Activated CD4-positive, alpha-beta memory T cell treated with anti-CD3 and anti-CD28 coated beads, Interleukin-2, amount 10 ng/mL, durations not matched to agents 7 days and 5 days (primary cell): ENCODE results near the gene ZBTB5. TPM values are rescaled to one million over a fixed set of nuclear protein-coding genes. Genes with fewer than 3 reads are reported as not detected.
"Not testable (repeated sequence)": the region's sequence is repeated elsewhere in the genome, so short reads cannot be mapped to it uniquely, and the experiment has no call there.

Source experiments
- CTCF ChIA-PET: fragments of 350-600 bp; sonication (Branson Sonifier 250); formaldehyde crosslinking; loops from one replicate; lab custom pipeline; 2021; ENCODE audit warnings: antibody characterized with exemption, inconsistent platforms; lab: Charles Lee
- POLR2A ChIA-PET: fragments of 350-600 bp; sonication (Branson Sonifier 250); formaldehyde crosslinking; loops from one replicate; lab custom pipeline; 2021; ENCODE audit warnings: antibody characterized with exemption; lab: Charles Lee
- DNase-seq: peaks from one replicate; pipeline ENCODE4 v3.0.0-alpha.2; 2020
- H3K27ac Mint-ChIP-seq: one replicate; pipeline ENCODE4 v1.8.0; 2021; ENCODE audit warnings: mild to moderate bottlenecking, mixed read lengths
- H3K27me3 Mint-ChIP-seq: one replicate; pipeline ENCODE4 v1.8.0; 2021; ENCODE audit warnings: mixed read lengths
- H3K36me3 Mint-ChIP-seq: one replicate; pipeline ENCODE4 v1.8.0; 2021; ENCODE audit warnings: low read depth, mixed read lengths
- H3K4me1 Mint-ChIP-seq: one replicate; pipeline ENCODE4 v1.8.0; 2021; ENCODE audit warnings: mixed read lengths
- H3K4me3 Mint-ChIP-seq: one replicate; pipeline ENCODE4 v1.8.0; 2021; ENCODE audit warnings: mild to moderate bottlenecking, mixed read lengths
- H3K9me3 Mint-ChIP-seq: one replicate; pipeline ENCODE4 v1.8.0; 2021; ENCODE audit warnings: mixed read lengths
- total RNA-seq, 2 experiments: library from RNA; stranded (reverse); gene quantifications; one replicate each; pipeline ENCODE4 v1.2.3, GENCODE V29; 2021

ZBTB5 gene
- total RNA-seq, 2 experiments from 2014 or later, result 10.5 to 10.6 TPM

GRCh38 chr9:37485389-37486255 is 20.4 kb upstream of the ZBTB5 start, which contains the start of gene POLR1E:
TSS of gene POLR1E (plus strand) at chr9:37485948. CDS start at chr9:37486048, 100 bp downstream.
- H3K27ac Mint-ChIP-seq, result peak within 1 kb of the TSS; percentile 93
- no peaks in the 10 kb centered on the region for H3K9me3 Mint-ChIP-seq
- ChIA-PET CTCF (interaction anchor here (1.4 to 2.5 kb wide), 2 partner anchors 12 to 107 kb away, joined by 6 read pairs; partner anchors contain the start of gene TOMM5), POLR2A (interaction anchor here (0.6 to 5.7 kb wide), 26 partner anchors 10 to 998 kb away, joined by 3 to 75 read pairs (median 4); partner anchors contain the start of genes EXOSC3, FBXO10, GRHPR and SLC25A51)
- peaks cover 7% of the 10 kb centered on the region for H3K27me3 Mint-ChIP-seq
- H3K4me1 Mint-ChIP-seq, result peaks cover 42% of the 10 kb centered on the region
- peaks cover 30% of the 10 kb centered on the region for H3K36me3 Mint-ChIP-seq
- H3K4me3 Mint-ChIP-seq, result peak within 1 kb of the TSS; percentile 99
- peak; percentile 97 for DNase-seq

GRCh38 chr9:37480759-37481158 is 15.5 kb upstream of the ZBTB5 start:
- DNase-seq, result no peak
- H3K27me3 Mint-ChIP-seq, result peaks cover 39% of the 10 kb centered on the region
- peaks cover under 1% of the 10 kb centered on the region for H3K36me3 Mint-ChIP-seq
- no peaks in the 10 kb centered on the region for H3K9me3 Mint-ChIP-seq
- ChIA-PET POLR2A (interaction anchor here (0.6 to 1.3 kb wide), 2 partner anchors 18 to 111 kb away, joined by 3 read pairs; partner anchors contain the start of gene TOMM5), CTCF (interaction anchor here (0.6 to 1.5 kb wide), 7 partner anchors 31 to 339 kb away, joined by 3 to 5 read pairs (median 3); partner anchors contain the start of gene TOMM5)
- H3K4me3 Mint-ChIP-seq, result no peak overlapping the region
- peaks cover 12% of the 10 kb centered on the region for H3K4me1 Mint-ChIP-seq
- H3K27ac Mint-ChIP-seq, result no peak overlapping the region

GRCh38 chr9:37477987-37478619 is 12.9 kb upstream of the ZBTB5 start:
- H3K27ac Mint-ChIP-seq, H3K9me3 Mint-ChIP-seq, POLR2A ChIA-PET, DNase-seq, H3K4me3 Mint-ChIP-seq, CTCF ChIA-PET, H3K4me1 Mint-ChIP-seq, H3K36me3 Mint-ChIP-seq: not testable (repeated sequence)
- H3K27me3 Mint-ChIP-seq, result peaks cover 39% of the 10 kb centered on the region

GRCh38 chr9:37477443-37477842 is 12.2 kb upstream of the ZBTB5 start:
- H3K9me3 Mint-ChIP-seq, H3K27ac Mint-ChIP-seq, POLR2A ChIA-PET, CTCF ChIA-PET, H3K4me1 Mint-ChIP-seq, H3K4me3 Mint-ChIP-seq, H3K36me3 Mint-ChIP-seq, DNase-seq: not testable (repeated sequence)
- H3K27me3 Mint-ChIP-seq, result peaks cover 39% of the 10 kb centered on the region

- Mint-ChIP-seq H3K9me3 (peaks cover 8% of the 10 kb centered on the region), H3K27ac (no peak overlapping the region), H3K27me3 (peaks cover 38% of the 10 kb centered on the region), H3K4me3 (no peak overlapping the region), H3K4me1 (peaks cover 10% of the 10 kb centered on the region), H3K36me3 (no peaks in the 10 kb centered on the region)
- ChIA-PET CTCF (no interaction called here), POLR2A (no interaction called here)
- no peak for DNase-seq
Measured at GRCh38 chr9:37476930-37477329, 11.7 kb upstream of the ZBTB5 start.

GRCh38 chr9:37474438-37474837 is 9.2 kb upstream of the ZBTB5 start:
- H3K27ac Mint-ChIP-seq, result no peak overlapping the region
- H3K4me1 Mint-ChIP-seq, result peaks cover 8% of the 10 kb centered on the region
- peaks cover 8% of the 10 kb centered on the region for H3K9me3 Mint-ChIP-seq
- H3K27me3 Mint-ChIP-seq, result peaks cover 25% of the 10 kb centered on the region
- ChIA-PET POLR2A (interaction anchor here (1.1 kb wide), 1 partner anchor 117 kb away, joined by 4 read pairs; no protein-coding TSS in a partner anchor), CTCF (interaction anchor here (0.9 kb wide), 1 partner anchor 105 kb away, joined by 3 read pairs; no protein-coding TSS in a partner anchor)
- no peaks in the 10 kb centered on the region for H3K36me3 Mint-ChIP-seq
- no peak overlapping the region for H3K4me3 Mint-ChIP-seq
- no peak for DNase-seq

- H3K9me3 Mint-ChIP-seq, POLR2A ChIA-PET, H3K4me3 Mint-ChIP-seq, DNase-seq, H3K36me3 Mint-ChIP-seq, H3K27ac Mint-ChIP-seq, CTCF ChIA-PET, H3K4me1 Mint-ChIP-seq: not testable (repeated sequence)
- peaks cover 22% of the 10 kb centered on the region for H3K27me3 Mint-ChIP-seq
Measured at GRCh38 chr9:37473982-37474381, 8.7 kb upstream of the ZBTB5 start.

- no peak overlapping the region for H3K27ac Mint-ChIP-seq
- peaks cover 5% of the 10 kb centered on the region for H3K27me3 Mint-ChIP-seq
- CTCF ChIA-PET, result interaction anchor here (1.2 kb wide), 1 partner anchor 10 kb away, joined by 3 read pairs; no protein-coding TSS in a partner anchor
- H3K4me3 Mint-ChIP-seq, result peak overlapping the region; percentile 57
- no peaks in the 10 kb centered on the region for H3K36me3 Mint-ChIP-seq
- DNase-seq, result no peak
- POLR2A ChIA-PET, result no interaction called here
- H3K9me3 Mint-ChIP-seq, result peaks cover 8% of the 10 kb centered on the region
- H3K4me1 Mint-ChIP-seq, result peaks cover 8% of the 10 kb centered on the region
Measured at GRCh38 chr9:37471942-37472684, 6.9 kb upstream of the ZBTB5 start.

GRCh38 chr9:37468620-37469019 is 3.4 kb upstream of the ZBTB5 start:
- Mint-ChIP-seq H3K27ac (no peak overlapping the region), H3K9me3 (peaks cover 2% of the 10 kb centered on the region), H3K27me3 (no peaks in the 10 kb centered on the region), H3K4me1 (peaks cover 28% of the 10 kb centered on the region), H3K36me3 (no peaks in the 10 kb centered on the region), H3K4me3 (no peak overlapping the region)
- CTCF ChIA-PET, result no interaction called here
- POLR2A ChIA-PET, result no interaction called here
- DNase-seq, result no peak

GRCh38 chr9:37467530-37467929 is 2.3 kb upstream of the ZBTB5 start:
- POLR2A ChIA-PET, H3K27me3 Mint-ChIP-seq, H3K4me3 Mint-ChIP-seq, CTCF ChIA-PET, DNase-seq, H3K36me3 Mint-ChIP-seq, H3K27ac Mint-ChIP-seq, H3K9me3 Mint-ChIP-seq: not testable (repeated sequence)
- H3K4me1 Mint-ChIP-seq, result peaks cover 36% of the 10 kb centered on the region

- Mint-ChIP-seq H3K27me3 (no peaks in the 10 kb centered on the region), H3K27ac (peak overlapping the region; percentile 89), H3K4me3 (peak overlapping the region; percentile 83), H3K4me1 (peaks cover 34% of the 10 kb centered on the region), H3K9me3 (no peaks in the 10 kb centered on the region), H3K36me3 (peaks cover 5% of the 10 kb centered on the region)
- peak; percentile 35 for DNase-seq
- ChIA-PET POLR2A (interaction anchor here (0.6 to 5.8 kb wide), 12 partner anchors 15 to 1065 kb away, joined by 3 to 75 read pairs (median 5); partner anchors contain the start of genes DCAF10, EXOSC3, FBXO10 and GRHPR), CTCF (interaction anchor here (0.6 to 1.2 kb wide), 3 partner anchors 15 to 64 kb away, joined by 3 to 4 read pairs (median 3); no protein-coding TSS in a partner anchor)
Measured at GRCh38 chr9:37466037-37466709, 923 bp upstream of the ZBTB5 start.
